Umbilical cord (tissue), 2 donors: Measurements from ENCODE around the gene ESPNL. TPM values are rescaled to one million over a fixed set of nuclear protein-coding genes. Genes with fewer than 3 reads are reported as not detected.
A peak's percentile ranks its signal among the peaks of the same experiment; 100 is the strongest.
"Not testable (repeated sequence)": the region's sequence is repeated elsewhere in the genome, so short reads cannot be mapped to it uniquely, and the experiment has no call there.

Experiments
- DNase-seq: peaks from one replicate; pipeline ENCODE4 v3.0.0-alpha.2; 2015; ENCODE audit warnings: low spot score
- total RNA-seq: library from RNA; depleted of rRNA; stranded (reverse); fragments of >200 nt; gene quantifications from one replicate; pipeline ENCODE4 v1.2.3, GENCODE V29; 2014; ENCODE audit warnings: low replicate concordance; ENCODE audit not compliant: insufficient read depth

ESPNL gene
- total RNA-seq, 1 donor from 2014 or later: 5.5 TPM

DNA sequence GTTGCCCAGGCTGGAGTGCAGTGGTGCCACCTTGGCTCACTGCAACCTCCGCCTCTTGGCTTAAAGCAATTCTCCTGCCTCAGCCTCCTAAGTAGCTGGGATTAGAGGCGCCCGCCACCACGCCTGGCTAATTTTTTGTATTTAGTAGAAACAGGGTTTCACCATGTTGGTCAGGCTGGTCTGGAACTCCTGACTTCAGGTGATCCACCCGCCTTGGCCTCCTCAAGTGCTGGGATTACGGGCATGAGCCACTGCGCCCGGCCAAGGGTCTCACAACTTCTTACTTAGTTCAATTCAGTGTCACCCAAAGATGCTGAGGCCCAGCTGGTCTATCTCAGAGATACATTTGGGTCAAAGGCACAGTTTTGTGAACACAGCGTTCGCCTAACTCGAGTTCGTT lies 15.6 kb downstream of the ESPNL start:
- DNase-seq: not testable (repeated sequence)

DNA sequence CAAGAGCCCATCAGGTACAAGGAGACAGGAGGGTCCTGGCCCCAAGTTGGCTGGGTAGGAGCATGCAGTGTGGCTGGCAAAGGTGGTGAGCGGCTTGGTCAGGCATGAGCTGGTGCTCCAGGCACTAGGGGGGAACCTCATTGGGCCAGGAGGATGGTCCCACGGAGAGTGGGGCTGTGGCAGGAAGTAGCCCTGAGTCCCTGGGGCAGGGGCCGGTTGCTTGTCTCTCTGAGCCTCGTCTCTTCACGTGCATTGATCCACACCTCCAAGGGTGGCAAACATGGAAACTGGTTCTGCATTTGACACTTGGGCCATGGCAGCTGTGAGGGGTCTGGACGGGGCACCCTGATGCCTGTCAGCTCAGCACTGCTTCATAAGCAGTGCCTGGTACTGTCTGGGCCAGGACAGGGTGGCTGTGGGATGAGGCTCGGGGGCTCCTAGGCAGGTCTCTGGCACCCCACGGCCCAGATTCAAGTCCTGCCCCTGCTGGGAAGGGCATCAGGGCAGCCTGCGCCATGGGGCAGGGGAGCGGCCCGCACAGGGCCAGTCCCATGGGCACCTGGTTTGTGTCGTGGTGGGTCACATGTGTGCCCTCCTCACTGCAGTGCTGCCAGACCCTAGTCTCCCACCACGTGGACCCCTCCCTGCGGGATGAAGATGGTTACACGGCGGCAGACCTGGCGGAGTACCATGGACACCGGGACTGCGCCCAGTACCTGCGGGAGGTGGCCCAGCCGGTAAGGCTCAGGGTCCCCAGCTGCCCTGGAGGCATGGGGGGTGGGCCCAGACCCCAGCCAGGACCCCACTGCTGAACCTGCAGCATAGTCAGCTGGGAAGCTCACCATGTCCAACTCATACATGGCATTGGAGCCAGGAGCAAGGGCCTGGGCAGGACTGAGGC lies 16.4 kb downstream of the ESPNL start:
- DNase-seq: no peak

DNA sequence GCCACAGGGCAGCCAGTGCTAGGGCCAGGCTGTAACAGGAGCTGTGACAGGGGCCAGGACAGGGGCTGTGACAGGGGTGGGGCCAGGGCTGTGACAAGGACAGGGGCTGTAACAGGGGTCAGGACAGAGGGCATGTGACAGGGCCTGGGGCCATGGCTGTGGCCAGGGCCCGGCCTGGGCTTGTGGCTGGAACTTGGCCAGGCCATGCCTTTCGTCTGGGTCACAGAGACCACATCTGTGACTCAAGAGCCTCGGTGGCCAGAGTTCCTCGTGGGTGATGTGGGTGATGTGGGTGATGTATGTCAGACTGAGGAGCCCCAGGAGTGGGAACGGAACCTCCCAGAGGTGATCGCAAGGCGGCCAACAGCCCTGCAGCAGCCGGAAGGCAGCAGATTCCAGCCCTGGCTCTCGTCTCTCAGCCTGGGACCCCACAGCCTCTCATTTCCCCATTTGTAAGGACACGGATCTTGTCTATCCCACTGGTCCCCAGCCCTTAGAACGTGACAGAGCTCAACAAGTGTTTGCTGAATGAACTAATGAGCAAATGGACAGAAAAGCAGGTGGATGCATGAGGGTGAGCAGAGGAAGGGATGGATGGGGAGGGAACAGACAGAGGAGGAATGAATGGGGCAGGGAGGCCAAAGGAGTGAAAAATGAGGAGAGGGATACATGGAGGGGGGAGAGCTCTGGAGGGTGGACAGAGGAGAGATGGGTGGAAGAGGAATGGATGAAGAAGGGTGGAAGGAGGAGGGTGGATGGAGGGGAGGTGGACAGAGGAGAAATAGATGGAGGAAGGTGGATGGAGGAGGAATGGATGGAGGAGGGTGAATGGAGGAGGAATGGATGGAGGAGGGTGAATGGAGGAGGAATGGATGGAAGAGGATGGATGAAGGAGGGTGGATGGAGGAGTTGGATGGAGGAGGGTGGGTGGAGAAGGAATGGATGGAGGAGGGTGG lies 17.3 kb downstream of the ESPNL start:
- DNase-seq: no peak

DNA sequence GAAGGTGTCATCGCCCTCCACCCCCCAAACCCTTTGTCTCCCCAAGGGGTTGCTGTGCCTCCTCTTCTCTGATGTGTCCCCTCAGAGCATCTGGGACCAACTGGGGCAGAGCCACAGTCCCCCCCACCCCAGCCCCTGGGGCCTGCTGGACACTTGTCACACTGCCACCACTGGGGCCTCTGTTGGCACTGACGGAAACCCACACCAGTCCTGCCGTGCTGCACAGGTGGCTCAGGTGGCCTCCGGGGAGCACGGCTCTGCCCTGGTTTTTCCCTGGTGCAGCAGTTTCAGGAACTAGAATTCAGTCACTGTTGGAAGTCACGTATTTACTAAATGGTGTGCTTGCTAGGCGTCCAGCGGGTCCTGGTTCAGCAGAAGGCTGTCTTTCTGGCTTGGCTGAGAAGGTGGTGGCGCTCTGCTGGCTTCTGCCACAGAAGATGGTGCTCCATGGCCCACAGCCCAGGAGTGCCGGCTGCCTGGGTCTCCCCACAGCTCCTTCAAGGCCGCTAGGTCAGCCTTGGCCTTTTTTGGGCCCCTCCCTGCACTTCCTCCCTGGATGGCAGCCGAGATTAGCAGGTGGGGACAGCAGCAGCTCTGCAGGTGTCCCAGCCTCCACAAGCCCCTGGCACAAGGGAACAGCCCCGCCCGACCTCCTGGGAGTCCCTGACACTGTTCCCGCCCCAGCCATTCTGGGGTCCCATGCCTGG lies 19.8 kb downstream of the ESPNL start:
- DNase-seq: no peak

DNA sequence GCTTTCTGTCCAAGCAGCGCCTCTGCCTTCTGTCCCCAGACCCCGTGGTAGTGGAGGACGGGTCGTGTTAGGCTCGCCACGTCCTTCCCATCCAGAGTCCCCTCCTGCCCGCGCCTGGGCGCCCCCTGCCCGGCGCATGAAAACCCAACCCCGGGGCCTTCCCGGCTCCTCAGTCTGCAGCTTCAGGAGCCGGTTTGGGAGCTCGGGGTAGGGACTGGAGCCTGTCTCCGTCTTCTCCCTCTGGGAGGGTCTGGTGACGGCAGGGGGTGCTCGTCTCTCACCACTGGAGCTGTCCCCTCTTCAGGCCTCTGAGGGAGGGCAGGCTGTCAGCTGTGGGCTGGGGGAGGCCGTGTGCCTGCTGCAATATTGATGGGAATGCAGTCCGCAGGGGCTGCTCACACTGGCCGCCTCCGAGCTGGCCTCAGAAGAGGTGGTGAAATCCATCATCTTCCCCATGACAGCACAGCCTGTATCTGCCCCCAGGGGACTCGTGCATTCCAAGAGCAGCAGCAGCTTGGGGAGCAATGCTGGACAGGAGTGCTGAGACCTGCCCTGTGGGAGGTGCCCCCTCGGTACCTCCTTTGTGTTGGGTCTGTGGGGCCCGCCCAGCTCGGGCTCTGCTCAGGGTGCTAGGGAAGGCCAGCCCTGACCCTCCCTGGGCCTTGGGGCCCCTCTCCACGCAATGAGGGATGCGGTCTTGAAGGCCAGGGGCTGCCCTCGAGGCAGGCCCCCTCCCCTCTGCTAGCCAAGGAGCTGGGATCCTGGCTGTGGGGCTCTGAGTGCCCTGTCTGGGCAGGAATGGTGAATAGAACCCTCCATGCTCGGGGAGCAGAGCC lies 20.5 kb downstream of the ESPNL start:
- DNase-seq: peak; percentile 33

DNA sequence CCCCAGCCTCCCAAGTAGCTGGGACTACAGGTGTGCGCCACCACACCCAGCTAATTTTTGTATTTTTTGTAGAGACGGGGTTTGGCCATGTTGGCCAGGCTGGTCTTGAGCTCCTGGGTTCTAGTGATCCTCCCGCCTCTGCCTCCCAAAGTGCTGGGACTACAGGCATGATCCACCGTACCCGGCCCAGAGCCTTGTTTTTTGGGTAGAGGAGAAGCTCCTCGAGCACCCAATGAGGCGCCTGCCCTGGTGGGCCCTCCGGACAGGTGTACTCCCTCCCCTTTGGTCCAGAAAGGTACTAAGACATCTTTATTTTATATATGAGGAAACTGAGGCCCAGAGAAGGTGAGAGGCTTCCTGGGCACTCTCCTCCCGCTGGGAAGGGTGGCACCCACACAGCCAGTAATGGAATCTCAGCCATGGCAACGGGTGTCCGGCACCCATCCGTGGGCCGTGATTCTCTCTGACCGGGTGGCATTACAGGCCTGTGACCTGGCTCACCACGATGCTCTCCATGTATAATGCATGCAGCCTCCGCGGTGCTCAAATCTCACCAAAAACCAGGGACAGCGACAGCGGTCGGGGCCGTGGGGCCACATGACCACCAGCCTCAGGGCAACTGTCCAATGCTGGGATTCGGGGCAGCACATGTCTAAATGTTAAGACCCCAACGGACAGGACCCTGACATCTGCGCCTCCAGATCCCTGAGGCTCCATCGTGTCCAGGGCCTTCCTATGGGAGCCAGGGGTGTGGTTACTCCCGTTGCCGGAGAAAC lies 21.6 kb downstream of the ESPNL start:
- DNase-seq: no peak

DNA sequence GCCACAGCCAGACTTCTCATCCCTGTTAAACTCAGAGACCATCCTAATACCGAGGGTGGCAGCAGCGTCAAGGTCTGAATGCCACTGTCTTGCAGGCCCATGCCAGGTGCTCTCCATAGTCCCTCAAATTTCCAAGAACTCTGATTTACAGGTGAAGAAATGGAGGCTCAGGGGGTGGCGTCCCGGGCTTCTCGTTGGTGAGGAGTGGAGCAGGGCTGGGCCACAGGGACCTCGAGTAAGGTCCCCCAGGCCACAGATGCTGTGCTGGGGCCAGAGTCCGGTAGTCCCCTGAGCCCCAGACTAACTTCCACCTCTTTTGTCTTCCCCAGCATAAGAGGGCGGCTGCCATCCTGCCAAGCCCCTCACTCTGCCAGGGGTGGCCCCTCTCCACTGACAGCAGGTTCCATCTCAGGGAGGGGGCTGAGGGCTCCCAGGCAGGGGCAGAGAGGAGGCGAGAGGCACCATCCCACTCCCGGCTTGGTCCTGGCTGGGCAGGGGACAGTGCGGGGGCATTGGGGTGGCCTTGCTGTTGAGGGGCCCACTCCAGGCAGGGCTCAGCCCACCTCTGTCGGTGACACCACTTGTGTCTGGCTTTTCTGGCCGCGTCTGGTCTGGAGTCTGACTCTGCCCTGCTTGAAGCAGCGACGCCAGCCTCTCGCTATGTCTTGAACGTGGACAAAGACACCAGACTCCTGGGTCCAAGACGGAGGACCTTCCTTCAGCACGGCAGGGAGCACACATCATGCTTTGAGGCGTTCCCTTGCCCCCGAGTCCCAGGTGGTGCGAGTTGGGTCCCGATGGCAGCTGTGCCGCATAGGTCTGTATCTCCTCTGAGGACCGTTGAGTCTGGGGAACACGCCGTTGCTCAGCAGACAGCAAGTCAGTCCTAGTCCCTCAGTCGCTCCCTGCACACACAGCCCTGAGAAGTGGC lies 22.4 kb downstream of the ESPNL start:
- no peak for DNase-seq

DNA sequence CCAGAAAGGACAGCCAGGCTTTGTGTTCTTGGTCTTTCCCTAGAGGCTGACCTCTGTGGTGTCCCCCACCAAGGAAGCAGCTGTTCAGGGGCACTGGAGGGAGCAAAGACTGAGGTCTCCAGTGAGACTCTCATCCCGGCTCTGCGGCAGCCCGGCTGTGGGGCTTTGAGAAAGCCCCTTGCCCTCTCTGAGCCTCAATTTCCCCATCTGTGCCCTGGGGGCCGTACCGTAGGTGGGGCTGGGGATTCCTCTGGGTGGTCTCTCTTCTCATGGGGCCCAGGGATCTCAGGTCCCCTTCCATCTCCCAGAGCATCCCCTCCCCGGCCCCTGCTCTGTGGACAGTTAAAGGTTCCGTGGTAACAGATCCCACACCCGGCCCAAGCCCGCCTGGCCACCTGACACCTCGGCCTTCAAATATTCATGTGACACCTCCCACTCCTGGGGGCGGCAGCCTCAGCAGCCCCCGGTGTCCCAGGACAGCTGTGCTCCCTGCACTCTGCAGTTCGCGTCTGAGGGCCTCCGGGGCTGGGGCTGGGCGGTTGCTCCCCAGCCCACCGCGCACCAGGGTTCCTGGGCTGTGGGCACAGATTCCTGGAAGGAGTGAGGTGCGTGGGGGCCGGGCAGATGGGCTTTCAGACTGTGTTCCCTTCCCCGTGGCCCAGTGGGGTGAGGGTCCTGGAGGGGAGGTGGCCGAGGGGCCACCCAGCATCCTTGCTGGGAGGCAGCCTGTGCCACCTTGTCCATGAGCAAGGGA lies 23.3 kb downstream of the ESPNL start:
- no peak for DNase-seq

DNA sequence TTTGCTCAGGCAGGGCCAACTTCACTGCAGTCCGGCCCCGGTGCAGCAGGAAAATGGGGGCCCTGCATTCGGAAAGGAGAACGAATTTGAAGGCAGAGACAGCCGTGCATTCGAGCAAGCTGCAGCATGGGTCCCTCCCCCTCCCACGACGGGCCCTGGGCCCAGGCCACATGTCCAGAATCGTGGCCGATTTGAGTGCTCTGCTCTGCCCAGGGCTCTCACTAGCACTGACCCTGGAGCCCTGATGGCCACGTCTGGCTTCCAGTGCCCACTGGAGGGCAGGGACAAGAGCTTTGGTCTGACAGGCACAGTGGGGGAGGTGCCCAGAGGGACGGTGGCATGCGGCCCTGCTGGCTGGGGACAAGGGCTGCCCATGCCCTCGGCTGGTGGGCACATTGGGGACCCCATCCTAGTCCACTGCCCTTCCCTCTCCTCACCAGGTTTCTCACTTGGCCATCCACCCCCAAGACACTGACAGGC lies 23.9 kb downstream of the ESPNL start:
- no peak for DNase-seq

DNA sequence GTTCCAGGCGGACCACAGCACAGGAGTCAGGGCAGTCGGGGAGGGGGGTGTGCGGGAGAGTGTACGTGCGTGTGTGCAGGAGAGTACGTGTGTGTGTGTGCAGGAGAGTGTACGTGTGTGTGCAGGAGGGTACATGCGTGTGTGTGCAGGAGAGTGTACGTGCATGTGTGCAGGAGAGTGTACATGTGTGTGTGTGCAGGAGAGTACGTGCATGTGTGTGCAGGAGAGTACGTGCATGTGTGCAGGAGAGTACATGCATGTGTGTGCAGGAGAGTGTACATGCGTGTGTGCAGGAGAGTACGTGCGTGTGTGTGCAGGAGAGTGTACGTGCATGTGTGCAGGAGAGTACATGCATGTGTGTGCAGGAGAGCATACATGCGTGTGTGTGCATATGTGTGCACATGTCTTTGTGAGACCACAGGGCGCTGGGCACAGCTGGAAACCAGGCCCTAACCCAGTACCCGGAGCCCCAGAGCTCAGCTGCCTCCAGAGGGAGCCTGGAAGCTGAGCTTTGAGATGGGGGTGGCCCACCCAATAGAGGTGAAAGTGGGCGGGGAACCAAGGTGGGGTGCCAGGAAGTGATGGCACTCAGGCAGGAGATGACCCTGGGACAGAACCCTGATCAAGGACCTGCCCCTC lies 24.5 kb downstream of the ESPNL start:
- no peak for DNase-seq

DNA sequence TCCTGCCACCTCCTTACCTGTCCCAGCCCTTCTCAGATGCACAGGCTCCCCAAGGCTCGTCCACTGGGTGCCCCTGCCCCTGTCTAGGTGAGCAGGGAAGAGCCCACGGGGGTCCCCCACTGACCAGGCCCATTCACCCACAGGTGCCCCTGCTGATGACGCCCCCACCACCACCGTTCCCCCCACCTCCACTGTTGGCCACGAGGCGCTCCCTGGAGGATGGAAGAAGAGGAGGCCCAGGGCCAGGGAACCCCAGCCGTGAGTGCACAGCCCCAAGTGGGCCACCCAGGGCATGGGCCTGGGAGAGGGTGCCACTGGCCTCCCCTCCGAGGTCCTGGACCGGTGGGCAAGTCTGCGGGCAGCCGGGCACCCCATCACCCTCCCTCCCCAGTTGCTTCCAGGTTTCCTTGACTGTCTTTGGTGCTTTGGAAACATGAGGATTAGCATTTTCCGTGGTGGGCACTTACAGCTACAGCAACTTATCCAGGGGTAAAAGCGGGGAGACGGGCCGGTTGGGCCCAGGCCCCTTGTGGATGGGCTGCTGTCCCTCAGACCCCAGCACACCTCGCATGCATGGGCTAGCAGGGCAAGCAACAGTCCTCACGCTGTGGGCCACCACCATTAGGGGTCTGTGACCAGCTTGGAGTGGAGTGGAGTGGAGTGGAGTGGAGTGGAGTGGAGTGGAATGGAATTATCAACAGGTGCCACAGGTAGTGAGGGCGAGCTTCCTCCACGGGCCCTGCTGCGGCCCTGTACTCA lies 25.2 kb downstream of the ESPNL start:
- no peak for DNase-seq

DNA sequence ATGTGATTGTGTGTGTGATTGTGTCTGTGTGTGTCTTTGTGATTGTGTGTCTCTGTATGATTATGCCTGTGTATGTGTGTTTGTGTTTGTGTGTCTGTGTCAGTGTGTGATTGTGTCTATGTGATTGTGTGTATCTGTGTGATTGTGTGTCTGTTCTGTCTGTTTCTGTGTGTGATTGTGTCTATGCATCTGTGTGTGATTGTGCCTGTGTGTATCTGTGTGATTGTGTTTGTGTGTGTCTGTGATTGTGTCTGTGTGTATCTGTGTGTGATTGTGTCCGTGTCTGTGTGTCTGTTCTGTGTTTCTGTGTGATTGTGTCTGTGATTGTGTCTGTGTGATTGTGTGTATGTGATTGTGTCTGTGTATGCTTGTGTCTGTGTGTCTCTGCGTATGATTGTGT lies 26.2 kb downstream of the ESPNL start:
- DNase-seq: no peak

DNA sequence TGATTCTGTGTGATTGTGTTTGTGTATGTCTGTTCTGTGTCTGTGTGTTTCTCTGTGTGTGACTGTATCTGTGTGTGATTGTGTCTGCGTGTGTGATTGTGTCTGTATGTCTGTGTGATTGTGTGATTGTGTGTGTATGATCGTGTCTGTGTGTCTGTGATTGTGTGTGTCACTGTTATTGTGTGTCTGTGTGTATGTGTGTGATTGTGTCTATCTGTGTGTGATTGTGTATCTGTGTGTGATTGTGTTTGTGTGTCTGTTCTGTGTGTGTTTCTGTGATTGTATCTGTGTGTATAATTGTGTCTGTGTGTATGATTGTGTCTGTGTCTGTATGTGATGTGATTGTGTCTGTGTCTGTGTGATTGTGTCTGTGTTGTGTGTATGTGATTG lies 26.6 kb downstream of the ESPNL start:
- no peak for DNase-seq

DNA sequence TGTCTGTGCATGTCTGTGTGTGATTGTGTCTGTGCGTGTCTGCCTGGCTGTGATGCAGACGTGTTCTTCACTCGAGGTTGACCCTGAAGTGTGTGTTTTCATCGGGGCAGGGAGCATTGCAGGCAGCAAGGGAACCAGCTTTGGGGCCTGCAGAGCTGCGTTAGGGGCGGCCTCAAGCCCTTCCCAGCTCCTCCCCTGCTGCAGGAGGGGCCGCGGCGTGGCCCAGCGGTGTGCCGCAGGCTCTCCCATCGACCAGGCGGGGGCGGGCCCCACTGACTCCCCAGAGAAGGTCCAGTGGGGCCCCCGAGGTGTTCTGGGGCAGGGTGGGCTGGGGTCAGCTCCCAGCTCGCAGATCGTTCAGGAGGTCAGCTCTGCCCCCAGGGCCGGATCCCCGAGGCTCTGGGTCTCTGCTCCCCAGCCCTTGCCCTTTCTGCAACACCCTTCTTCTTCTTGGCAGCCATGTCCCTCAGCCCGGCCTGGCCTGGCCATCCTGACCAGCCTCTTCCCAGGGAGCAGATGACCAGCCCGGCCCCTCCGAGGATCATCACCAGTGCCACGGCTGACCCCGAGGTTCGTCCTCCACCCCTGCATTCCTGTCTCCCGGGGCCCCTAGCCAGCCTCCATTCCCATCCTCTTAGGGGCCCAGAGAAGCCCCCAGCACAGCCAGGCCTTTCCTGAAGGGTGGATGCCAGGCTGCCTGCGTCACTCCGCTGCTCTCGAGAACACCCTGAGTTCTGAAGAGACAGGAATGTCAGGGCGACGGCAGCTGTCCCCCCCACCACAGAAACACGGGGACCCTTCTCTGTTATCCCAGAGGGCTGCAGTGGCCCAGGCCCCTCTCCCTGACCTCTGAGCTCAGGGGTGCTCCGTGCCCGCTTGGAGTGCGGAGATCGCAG lies 27.3 kb downstream of the ESPNL start:
- DNase-seq: peak; percentile 89

DNA sequence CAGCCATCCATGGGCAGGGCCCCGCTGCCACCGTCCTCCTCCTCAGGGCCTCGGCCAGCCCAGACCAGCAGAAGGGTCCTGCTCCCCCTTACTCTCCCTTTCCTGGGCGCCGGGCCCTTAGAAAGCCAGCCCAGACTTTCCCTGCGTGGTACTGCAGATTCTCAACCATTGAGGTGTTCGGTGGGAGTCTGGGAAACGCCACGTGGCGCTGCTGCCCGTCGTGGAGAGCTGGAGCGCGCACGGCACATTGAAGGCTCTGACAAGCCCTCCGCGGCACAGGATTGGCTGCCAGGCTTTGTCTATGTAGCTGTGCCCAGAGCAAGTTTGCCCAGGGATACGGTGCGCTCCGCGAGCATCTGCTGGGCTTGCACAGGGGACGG lies 27.9 kb downstream of the ESPNL start:
- no peak for DNase-seq

DNA sequence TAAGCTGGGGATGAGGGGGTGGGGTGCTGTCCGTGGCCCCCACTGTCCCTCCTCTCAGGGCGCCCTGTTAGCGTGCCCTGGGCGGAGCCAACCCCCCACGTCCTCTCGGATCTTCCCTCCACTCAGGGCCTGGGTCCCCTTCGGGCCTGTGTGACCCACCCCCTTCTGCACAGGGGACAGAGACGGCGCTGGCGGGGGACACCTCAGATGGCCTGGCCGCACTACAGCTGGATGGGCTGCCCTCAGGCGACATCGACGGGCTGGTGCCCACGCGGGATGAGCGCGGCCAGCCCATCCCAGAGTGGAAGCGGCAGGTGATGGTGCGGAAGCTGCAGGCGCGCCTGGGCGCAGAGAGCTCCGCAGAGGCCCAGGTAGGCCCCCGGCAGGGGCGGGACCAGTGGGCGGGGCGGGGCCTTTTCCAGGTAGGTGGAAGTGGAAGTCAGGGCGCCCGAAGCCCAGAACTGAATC lies 28.4 kb downstream of the ESPNL start:
- DNase-seq: no peak
